ENCODE results near the gene CELF1.
A peak's percentile ranks its signal among the peaks of the same experiment; 100 is the strongest.
"Not testable (repeated sequence)": the region's sequence is repeated elsewhere in the genome, so short reads cannot be mapped to it uniquely, and the experiment has no call there.

CELF1 gene

DNA sequence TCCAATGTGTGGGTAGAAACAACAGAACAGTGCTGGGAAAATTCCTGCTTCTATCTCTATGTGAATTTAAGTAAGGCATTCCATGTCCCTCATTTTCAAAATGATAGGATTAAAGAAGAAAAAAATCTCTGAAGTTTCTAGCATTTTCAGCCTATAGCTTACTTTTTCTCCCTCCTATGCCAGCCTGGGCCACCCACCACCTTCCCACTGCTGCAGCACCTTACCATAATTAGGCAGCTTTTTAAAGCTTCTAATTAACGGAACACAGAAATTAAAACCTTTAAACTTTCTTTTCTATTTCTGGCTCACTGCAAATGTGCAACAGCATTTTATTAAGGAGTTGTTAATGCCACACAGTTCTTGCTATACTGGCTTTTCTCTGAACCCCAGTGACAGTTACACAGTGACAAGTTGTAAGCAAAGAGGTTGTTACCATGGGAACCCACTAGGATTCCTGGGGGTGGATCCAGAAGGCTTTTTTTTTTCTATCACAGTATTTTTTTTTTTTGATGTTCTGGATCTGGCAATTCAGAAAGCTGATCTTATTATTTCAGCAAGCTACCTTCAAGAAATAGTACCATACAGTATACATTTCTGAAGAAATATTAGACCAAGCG is 20.2 kb downstream of the CELF1 start:
- H3K9me3 Mint-ChIP-seq, result no peaks in the 10 kb centered on the region
- H3K4me1 Mint-ChIP-seq, result peaks cover 47% of the 10 kb centered on the region
- H3K27me3 Mint-ChIP-seq, result no peaks in the 10 kb centered on the region
- peaks cover 3% of the 10 kb centered on the region for H3K36me3 Mint-ChIP-seq
- H3K27ac Mint-ChIP-seq, result peak overlapping the region; percentile 35
- no peak overlapping the region for H3K4me3 Mint-ChIP-seq

DNA sequence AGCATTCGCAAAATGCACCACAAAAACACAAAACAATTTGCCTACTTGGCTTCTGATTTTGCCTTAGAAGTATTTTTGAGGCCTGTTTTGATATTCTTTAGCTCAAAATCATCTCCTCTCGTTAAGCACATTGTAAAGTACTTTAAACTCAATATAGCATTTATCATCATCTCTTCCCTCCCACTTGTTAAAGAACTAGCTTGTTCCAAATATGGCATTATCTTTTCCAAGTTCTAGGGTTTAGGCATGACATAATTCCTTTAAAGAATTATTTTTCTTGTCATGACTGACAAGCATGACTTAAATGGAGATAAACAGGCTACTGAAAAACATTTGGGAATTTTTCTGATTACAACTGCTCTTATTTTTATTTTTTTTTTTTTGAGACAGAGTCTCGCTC is 21.3 kb downstream of the CELF1 start:
- Mint-ChIP-seq H3K4me1 (peaks cover 47% of the 10 kb centered on the region), H3K4me3 (no peak overlapping the region), H3K9me3 (no peaks in the 10 kb centered on the region), H3K27me3 (no peaks in the 10 kb centered on the region), H3K27ac (no peak overlapping the region), H3K36me3 (peaks cover 3% of the 10 kb centered on the region)

DNA sequence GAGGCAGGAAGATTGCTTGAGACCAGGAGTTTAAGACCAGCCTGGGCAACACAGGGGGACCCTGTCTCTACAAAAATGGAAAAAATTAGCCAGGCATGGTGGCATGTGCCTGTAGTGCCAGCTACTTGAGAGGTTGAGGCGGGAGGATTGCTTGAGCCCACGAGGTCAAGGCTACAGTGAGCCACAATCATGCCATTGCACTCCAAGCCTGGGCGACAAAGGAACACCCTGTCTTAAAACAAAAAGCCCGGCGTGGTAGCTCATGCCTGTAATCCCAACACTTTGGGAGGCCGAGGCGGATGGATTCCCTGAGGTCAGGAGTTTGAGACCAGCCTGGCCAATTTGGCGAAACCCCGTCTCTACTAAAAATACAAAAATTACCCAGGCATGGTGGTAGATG is 22.2 kb downstream of the CELF1 start:
- H3K36me3 Mint-ChIP-seq, H3K27me3 Mint-ChIP-seq, H3K9me3 Mint-ChIP-seq, H3K4me3 Mint-ChIP-seq, H3K27ac Mint-ChIP-seq: not testable (repeated sequence)
- H3K4me1 Mint-ChIP-seq, result peaks cover 56% of the 10 kb centered on the region

DNA sequence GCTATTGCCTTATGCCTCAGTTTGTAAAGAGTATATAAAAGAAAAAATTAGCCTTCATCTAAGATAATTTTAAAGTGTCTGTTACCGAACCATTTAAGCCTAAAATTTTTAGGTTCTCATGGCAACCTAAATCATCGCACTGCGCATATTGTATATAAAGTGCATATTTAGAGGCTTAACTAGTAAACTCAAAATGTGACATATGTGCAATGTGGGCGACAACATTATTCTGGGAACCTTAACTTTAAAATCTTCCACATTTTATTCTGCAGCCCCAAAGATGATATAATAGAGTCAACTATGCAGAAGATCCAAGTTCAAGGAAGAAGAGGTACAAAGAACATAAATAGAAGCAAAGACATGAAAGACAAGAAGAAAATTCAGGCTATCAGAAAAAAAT is 23.0 kb downstream of the CELF1 start:
- Mint-ChIP-seq H3K4me3 (no peak overlapping the region), H3K27ac (peak overlapping the region; percentile 63), H3K27me3 (no peaks in the 10 kb centered on the region), H3K9me3 (no peaks in the 10 kb centered on the region), H3K4me1 (peaks cover 60% of the 10 kb centered on the region), H3K36me3 (peaks cover under 1% of the 10 kb centered on the region)

DNA sequence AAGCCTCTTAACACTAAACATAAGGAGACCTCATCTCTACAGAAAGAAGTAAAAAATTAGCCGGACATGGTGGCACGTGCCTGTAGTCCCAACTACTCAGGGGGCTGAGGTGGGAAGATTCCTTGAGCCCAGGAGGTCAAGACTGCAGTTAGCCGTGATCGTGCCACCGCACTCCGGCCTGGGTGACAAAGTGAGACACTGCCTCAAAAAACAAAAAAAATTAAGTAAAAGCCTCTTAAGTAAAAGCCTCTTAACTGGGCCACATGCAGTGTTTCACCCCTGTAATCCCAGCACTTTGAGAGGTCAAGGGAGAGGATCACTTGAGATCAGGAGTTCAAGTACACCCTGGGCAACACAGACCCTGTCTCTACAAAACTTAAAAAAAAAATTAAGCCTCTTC is 25.7 kb downstream of the CELF1 start:
- Mint-ChIP-seq H3K9me3 (no peaks in the 10 kb centered on the region), H3K27ac (peak overlapping the region; percentile 55), H3K4me3 (no peak overlapping the region), H3K4me1 (peaks cover 69% of the 10 kb centered on the region), H3K27me3 (no peaks in the 10 kb centered on the region), H3K36me3 (no peaks in the 10 kb centered on the region)

DNA sequence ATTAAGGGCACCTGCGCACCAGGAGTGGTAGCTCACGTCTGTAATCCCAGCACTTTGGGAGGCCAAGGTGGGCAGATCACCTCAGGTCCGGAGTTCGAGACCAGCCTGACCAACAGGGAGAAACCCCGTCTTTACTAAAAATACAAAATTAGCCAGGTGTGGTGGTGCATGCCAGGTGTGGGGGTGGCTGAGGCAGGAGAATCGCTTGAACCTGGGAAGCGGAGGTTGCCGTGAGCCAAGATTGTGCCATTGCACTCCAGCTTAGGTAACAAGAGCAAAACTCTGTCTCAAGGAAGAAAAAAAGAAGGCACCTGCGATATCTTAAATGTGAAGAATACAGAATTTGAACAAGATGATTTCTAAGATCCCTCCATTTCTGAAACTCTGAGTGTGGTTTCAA is 26.9 kb downstream of the CELF1 start:
- H3K27me3 Mint-ChIP-seq, H3K9me3 Mint-ChIP-seq, H3K36me3 Mint-ChIP-seq: not testable (repeated sequence)
- peak overlapping the region; percentile 55 for H3K27ac Mint-ChIP-seq
- peaks cover 65% of the 10 kb centered on the region for H3K4me1 Mint-ChIP-seq
- peak overlapping the region; percentile 19 for H3K4me3 Mint-ChIP-seq

DNA sequence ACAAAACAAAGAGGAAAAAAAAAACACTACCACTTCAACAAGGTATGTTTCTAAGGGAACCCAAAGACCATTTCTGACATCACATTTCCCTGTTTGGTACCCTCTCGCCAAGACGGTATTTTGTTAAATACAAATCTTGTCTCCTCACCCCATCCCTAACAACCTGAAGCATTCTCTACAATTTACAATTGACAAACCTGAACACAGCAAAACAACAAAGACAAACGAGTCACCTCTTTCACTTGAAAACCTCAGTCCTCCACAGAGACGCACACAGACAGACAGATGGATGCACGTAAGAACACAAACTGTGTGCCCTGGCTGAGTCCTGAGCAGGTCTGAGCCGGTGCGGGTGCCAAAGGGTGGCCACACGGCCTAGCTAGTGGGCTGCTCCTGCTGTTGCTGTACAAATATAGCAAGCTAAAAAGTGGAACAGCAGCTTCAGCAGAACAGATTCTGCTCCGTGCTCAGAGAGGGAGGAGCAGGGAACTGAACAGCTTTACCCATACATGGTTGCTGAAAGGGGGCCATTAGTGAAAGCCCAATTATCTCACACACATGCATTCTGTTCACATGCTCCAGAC is 28.5 kb downstream of the CELF1 start:
- Mint-ChIP-seq H3K36me3 (peaks cover 1% of the 10 kb centered on the region), H3K4me3 (peak overlapping the region; percentile 75), H3K27me3 (no peaks in the 10 kb centered on the region), H3K27ac (peak overlapping the region; percentile 89), H3K9me3 (no peaks in the 10 kb centered on the region), H3K4me1 (peaks cover 61% of the 10 kb centered on the region)

DNA sequence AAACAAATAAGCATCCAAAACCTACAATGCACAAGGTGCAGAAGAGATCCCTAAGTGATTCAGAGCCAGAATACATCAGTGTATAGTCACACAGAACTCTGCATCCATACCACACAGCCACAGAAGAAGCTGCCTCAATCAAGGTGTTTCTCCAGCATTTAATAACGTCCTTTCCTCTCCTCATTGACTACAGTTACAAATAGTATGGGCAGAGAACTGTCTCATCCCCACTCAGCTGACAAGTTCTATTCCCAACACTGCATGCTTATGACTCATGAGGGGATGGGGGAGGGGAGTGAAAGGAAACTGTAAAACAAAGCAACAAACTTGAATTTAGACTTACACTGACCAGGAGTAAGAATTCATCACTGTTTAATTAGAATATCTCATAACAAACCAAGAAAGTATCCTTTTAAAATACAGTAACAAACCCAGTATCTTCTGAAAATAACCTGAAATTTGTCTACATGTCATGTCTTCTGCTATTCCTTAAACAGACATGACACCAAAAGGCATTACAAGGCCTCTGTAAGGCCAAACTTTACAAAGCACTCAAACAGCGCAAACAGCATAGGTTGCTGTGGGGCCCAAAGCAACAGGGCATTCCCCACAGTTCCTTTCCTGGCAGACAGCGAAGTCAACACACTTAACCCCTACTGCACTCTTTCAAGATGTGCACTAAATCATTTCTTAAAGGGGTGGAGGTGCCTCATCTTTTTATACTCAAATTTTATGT is 29.3 kb downstream of the CELF1 start:
- H3K27me3 Mint-ChIP-seq, result no peaks in the 10 kb centered on the region

DNA sequence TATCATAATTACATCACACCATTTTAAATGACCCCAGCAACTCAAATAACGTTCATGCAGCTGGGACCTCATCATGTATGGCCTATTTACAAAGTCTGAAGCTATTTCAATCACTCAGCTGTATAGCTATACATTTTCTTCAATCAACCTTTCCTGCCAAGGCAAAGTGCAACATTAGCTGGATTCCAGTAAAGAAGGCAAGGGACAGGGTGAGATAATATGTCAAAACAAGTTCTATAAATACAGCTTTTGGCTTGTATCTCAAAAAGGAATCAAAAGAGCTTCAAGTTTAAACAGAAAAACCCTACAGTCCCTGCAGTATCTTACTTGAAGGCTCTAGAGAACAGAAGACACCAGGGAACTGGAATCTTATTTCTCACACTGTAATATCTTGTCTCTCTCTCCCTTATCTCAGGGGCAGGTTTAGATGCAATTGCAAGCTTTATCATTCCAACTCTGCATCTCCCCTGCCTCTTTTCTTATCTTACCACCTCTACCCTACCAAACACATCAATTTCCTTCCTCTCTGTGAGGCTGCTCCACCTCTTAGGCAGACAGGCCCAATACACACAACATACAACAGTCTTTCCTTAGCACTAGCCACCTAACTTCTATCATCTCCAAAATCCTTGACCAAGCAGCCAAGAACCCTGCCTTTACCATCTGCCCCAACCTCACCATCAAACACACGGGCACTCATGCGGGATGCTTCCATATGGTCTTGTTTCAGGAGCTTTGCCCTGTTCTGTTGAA is 34.5 kb downstream of the CELF1 start:
- Mint-ChIP-seq H3K27me3 (no peaks in the 10 kb centered on the region), H3K36me3 (peaks cover 3% of the 10 kb centered on the region), H3K9me3 (no peaks in the 10 kb centered on the region), H3K4me3 (peak overlapping the region; percentile 26), H3K4me1 (peaks cover 70% of the 10 kb centered on the region), H3K27ac (peak overlapping the region; percentile 81)

More for the DNA sequence above, 29.3 kb downstream of the CELF1 start:
- Mint-ChIP-seq H3K4me1 (peaks cover 65% of the 10 kb centered on the region), H3K4me3 (peak overlapping the region; percentile 75), H3K9me3 (no peaks in the 10 kb centered on the region), H3K36me3 (peaks cover 1% of the 10 kb centered on the region), H3K27ac (peak overlapping the region; percentile 89)

DNA sequence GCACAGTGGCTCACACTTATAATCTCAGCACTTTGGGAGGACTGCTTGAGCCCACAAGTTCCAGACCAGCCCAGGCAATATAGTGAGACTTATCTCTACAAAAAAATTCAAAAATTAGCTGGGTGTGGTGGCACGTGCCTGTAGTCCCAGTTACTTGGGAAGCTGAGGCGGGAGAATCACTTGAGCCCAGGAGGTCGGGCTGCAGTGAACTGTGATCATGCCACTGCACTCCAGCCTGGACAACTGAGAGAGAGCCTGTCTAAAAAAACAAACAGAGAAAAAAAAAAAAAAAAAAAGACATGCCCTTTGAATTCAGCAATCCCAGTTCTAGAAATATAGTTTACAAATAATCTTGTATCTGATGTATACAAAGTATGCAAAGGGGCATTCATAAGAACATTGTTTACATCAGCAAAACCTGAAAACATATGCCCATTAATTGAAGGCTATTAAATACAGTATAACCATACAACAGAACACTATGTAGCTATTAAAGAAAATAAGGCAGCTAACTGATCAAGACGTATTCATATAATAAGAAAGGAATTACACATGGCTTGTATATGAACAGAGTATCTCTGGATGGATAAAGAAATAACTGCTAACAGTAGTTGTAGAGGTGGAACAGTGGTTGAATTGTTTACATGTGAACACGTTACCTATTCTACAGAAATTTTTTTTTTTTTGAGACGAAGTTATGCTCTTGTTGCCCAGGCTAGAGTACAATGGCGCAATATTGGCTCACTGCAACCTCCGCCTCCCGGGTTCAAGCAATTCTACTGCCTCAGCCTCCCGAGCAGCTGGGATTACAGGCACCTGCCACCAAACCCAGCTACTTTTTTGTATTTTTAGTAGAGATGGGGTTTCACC is 35.7 kb downstream of the CELF1 start:
- Mint-ChIP-seq H3K36me3 (peaks cover 3% of the 10 kb centered on the region), H3K27ac (peak overlapping the region; percentile 30), H3K4me1 (peaks cover 73% of the 10 kb centered on the region)

DNA sequence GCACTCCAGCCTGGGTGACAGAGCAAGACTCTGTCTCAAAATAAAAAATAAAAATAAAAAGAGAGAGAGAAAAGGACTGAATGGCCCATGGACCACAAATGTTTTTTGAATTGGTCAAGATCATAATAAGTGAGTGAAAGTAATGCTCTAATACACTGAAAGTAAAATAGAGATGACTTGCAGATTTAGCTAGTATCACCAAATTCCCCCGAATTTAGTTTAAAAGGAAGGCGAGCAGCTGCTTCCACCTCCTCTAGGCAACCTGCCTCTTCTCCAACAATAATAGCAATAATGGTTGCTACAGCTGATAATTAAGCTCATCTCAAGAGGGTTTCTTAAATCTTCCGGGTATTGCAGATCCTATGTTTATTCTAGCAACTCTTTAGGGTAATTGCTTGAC is 36.8 kb downstream of the CELF1 start:
- no peak overlapping the region for H3K4me3 Mint-ChIP-seq
- H3K4me1 Mint-ChIP-seq, result peaks cover 75% of the 10 kb centered on the region
- no peaks in the 10 kb centered on the region for H3K27me3 Mint-ChIP-seq
- H3K36me3 Mint-ChIP-seq, result peaks cover 3% of the 10 kb centered on the region
- H3K27ac Mint-ChIP-seq, result no peak overlapping the region
- H3K9me3 Mint-ChIP-seq, result no peaks in the 10 kb centered on the region

More for the DNA sequence above, 35.7 kb downstream of the CELF1 start:
- Mint-ChIP-seq H3K9me3 (no peaks in the 10 kb centered on the region), H3K27me3 (no peaks in the 10 kb centered on the region), H3K4me3 (no peak overlapping the region)

DNA sequence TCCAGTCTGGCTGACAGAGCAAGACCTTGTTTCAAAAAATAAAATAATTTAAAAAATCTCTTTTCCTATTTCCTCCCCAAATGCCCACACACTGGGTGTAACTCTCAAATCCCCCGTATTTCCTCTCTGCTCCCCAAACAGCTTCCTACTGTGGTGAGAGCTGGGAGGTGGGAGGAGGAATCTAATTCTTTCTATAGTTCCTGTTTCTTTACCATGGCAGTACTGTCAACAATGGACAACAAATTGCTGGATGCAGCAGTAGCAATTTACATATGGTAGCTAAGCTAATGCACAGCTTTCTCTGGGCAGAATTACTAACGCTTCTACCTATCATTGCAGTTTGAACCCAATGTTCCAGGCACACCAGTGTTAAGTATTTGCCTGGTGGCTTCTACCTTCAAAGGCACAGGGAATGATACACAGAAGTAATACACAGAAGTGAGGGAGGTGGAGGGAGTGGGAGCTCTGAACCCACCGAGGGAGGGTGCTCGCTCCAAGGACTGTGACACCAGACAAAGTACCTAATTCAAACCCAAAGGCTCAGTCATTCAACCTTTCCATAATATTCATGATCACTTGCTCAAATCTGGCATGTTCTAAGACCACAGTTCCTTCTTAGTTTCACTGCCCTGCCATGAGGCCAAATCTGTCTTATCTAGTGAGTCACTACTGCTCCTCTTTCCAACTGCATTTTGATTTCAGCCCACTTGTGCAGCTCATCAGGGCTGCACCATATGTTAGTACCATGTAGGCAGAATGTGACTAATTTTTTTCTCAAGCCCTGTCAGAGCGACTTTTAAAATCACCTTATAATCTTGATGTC is 37.9 kb downstream of the CELF1 start:
- Mint-ChIP-seq H3K27me3 (no peaks in the 10 kb centered on the region), H3K27ac (peak overlapping the region; percentile 90), H3K9me3 (no peaks in the 10 kb centered on the region), H3K4me1 (peaks cover 82% of the 10 kb centered on the region), H3K36me3 (peaks cover 3% of the 10 kb centered on the region), H3K4me3 (peak overlapping the region; percentile 63)

DNA sequence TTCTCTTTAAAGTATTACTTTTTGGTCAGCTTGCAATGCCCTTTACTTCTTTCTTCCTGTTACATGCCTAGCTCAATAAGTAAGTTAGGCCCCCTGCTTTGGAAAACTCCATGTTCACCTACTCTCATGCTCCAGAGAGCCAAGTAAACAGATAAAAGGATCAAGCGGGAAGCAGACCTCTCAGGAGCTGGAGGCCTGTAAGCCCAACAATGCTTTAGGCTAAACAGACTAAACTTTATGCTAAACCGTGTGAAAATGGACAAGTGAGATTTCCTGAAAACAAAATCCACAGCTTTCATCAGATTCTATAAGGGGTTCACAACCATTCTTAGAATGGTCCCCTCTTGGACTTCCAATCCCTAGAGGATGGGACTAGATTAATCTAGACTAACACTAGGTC is 40.2 kb downstream of the CELF1 start:
- Mint-ChIP-seq H3K27me3 (no peaks in the 10 kb centered on the region), H3K4me1 (peaks cover 86% of the 10 kb centered on the region), H3K36me3 (peaks cover 4% of the 10 kb centered on the region), H3K4me3 (no peak overlapping the region), H3K9me3 (no peaks in the 10 kb centered on the region), H3K27ac (no peak overlapping the region)

DNA sequence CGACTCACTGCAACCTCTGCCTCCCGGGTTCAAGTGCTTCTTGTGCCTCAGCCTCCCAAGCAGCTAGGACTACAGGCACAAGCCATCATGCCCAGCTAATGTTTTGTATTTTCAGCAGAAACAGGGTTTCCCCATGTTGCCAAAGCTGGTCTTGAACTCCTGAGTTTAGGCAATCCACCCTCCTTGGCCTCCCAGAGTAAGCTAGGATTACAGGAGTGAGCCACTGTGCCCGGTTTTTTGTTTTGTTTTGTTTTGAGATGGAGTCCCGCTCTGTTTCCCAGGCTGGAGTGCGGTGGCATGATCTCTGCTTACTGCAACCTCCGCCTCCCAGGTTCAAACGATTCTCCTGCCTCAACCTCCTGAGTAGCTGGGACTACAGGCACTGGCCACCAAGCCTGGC is 41.0 kb downstream of the CELF1 start:
- Mint-ChIP-seq H3K27ac (peak overlapping the region; percentile 12), H3K4me1 (peaks cover 88% of the 10 kb centered on the region), H3K4me3 (no peak overlapping the region), H3K9me3 (no peaks in the 10 kb centered on the region), H3K36me3 (peaks cover 4% of the 10 kb centered on the region), H3K27me3 (no peaks in the 10 kb centered on the region)
